Smooth muscle cell (in vitro differentiated cells): ENCODE data around the gene MYLIP. TPM values are rescaled to one million over a fixed set of nuclear protein-coding genes. Genes with fewer than 3 reads are reported as not detected.

Source experiments
- DNase-seq: peaks from one replicate; lab custom pipeline; 2025; ENCODE audit not compliant: unreplicated experiment; lab: John Stamatoyannopoulos, UW
- H2AFZ ChIP-seq: fragments of 200-600 bp; sonication (generic); 2 replicates; pipeline ENCODE4 v1.6.0; 2016; ENCODE audit warnings: antibody characterized with exemption, low read depth, mild to moderate bottlenecking
- H3F3A ChIP-seq: fragments of 200-600 bp; sonication (generic); 2 replicates; pipeline ENCODE4 v1.6.0; 2017; ENCODE audit warnings: antibody characterized with exemption, low read depth
- H3K27ac ChIP-seq: fragments of 200-600 bp; sonication (generic); 2 replicates; pipeline ENCODE4 v1.5.1; 2016; ENCODE audit warnings: low read depth, mild to moderate bottlenecking
- H3K27me3 ChIP-seq: fragments of 200-600 bp; sonication (generic); 2 replicates; pipeline ENCODE4 v1.6.1; 2016; ENCODE audit warnings: low read depth, mild to moderate bottlenecking
- H3K36me3 ChIP-seq: fragments of 200-600 bp; sonication (generic); 2 replicates; pipeline ENCODE4 v1.5.1; 2016; ENCODE audit warnings: low read depth
- H3K4me1 ChIP-seq: fragments of 200-600 bp; sonication (generic); 2 replicates; pipeline ENCODE4 v1.5.1; 2016; ENCODE audit warnings: low read depth
- H3K4me2 ChIP-seq: fragments of 200-600 bp; sonication (generic); 2 replicates; pipeline ENCODE4 v1.6.0; 2016; ENCODE audit warnings: mild to moderate bottlenecking
- H3K4me3 ChIP-seq: fragments of 200-600 bp; sonication (generic); 2 replicates; pipeline ENCODE4 v1.5.1; 2016; ENCODE audit warnings: mild to moderate bottlenecking
- H3K79me2 ChIP-seq: fragments of 200-600 bp; sonication (generic); 2 replicates; pipeline ENCODE4 v1.6.0; 2016; ENCODE audit warnings: low read depth, mild to moderate bottlenecking
- H3K9ac ChIP-seq: fragments of 200-600 bp; sonication (generic); 2 replicates; pipeline ENCODE4 v1.6.0; 2016; ENCODE audit warnings: low read depth
- H3K9me3 ChIP-seq: fragments of 200-600 bp; sonication (generic); replicated peaks from 2 replicates; pipeline ENCODE4 v1.5.1; 2016; ENCODE audit warnings: low read depth
- H4K20me1 ChIP-seq: fragments of 200-600 bp; sonication (generic); 2 replicates; pipeline ENCODE4 v1.6.0; 2016; ENCODE audit warnings: low read depth
- CTCF ChIP-seq: fragments of 200-600 bp; sonication (generic); IDR thresholded peaks from 2 replicates; pipeline ENCODE4 v1.5.1; 2017; ENCODE audit warnings: borderline replicate concordance, mild to moderate bottlenecking, antibody characterized with exemption; ENCODE audit not compliant: insufficient read depth, poor library complexity, severe bottlenecking
- WGBS: methylation state at CpG from one replicate; pipeline ENCODE4 v1.1.7; 2016; ENCODE audit warnings: low lambda C conversion rate; 5-methylcytosine and 5-hydroxymethylcytosine counted together
- polyA plus RNA-seq: library from polyadenylated mRNA; unstranded; fragments of >200 nt; fragmentation: Nextera tagmentation; extraction: Ambion mirVana; gene quantifications from 2 replicates; pipeline ENCODE4 v1.2.1, GENCODE V29; 2016
- total RNA-seq: library from RNA; depleted of rRNA; stranded (reverse); fragments of >200 nt; gene quantifications from 2 replicates; pipeline ENCODE4 v1.2.3, GENCODE V29; 2014

Gene MYLIP
- total and polyA plus RNA-seq, 2 experiments from 2014 or later = 25.0 to 29.9 TPM

- Histone ChIP-seq H3K9me3 (no peaks in the 10 kb centered on the region), H4K20me1 (peaks cover 2% of the 10 kb centered on the region), H3K9ac (no peak overlapping the region), H3K4me1 (no peaks in the 10 kb centered on the region), H3K36me3 (no peaks in the 10 kb centered on the region), H3K4me3 (no peak overlapping the region), H3K4me2 (no peak overlapping the region), H3F3A (no peaks in the 10 kb centered on the region), H3K79me2 (peaks cover 6% of the 10 kb centered on the region), H2AFZ (no peak overlapping the region), H3K27me3 (no peaks in the 10 kb centered on the region), H3K27ac (no peak overlapping the region)
- WGBS = 83% methylated on average over 6 of the region's 6 CpGs
- no peak for DNase-seq
- no peak for TF ChIP-seq CTCF
Observed at GRCh38 chr6:16124198-16125180, 4.4 kb upstream of the MYLIP start.

- no peak for TF ChIP-seq CTCF
- no peak for DNase-seq
- peaks cover 18% of the 10 kb centered on the region for H3K79me2 ChIP-seq
- no peak overlapping the region for H3K27ac ChIP-seq
- H3K27me3 ChIP-seq = no peaks in the 10 kb centered on the region
- no peaks in the 10 kb centered on the region for H3K36me3 ChIP-seq
- no peak overlapping the region for H3K4me2 ChIP-seq
- WGBS = 86% methylated on average over 3 of the region's 3 CpGs
- H3K9me3 ChIP-seq = no peaks in the 10 kb centered on the region
- no peaks in the 10 kb centered on the region for H3F3A ChIP-seq
- peaks cover 9% of the 10 kb centered on the region for H3K4me1 ChIP-seq
- H3K9ac ChIP-seq = no peak overlapping the region
- H2AFZ ChIP-seq = no peak overlapping the region
- H3K4me3 ChIP-seq = no peak overlapping the region
- peaks cover 15% of the 10 kb centered on the region for H4K20me1 ChIP-seq
Observed at GRCh38 chr6:16126056-16126455, 2.8 kb upstream of the MYLIP start.

- Histone ChIP-seq H3K27ac (no peak overlapping the region), H3K9ac (no peak overlapping the region), H3K36me3 (no peaks in the 10 kb centered on the region), H3K9me3 (no peaks in the 10 kb centered on the region), H3K79me2 (peaks cover 26% of the 10 kb centered on the region), H3K4me2 (no peak overlapping the region), H3K4me3 (no peak overlapping the region), H2AFZ (no peak overlapping the region), H3F3A (no peaks in the 10 kb centered on the region), H3K27me3 (no peaks in the 10 kb centered on the region), H4K20me1 (peaks cover 23% of the 10 kb centered on the region), H3K4me1 (peaks cover 17% of the 10 kb centered on the region)
- no peak for TF ChIP-seq CTCF
- 91% methylated on average over 5 of the region's 5 CpGs for WGBS
- no peak for DNase-seq
Observed at GRCh38 chr6:16126861-16127260, 2.0 kb upstream of the MYLIP start.
